NCI-H1417 (cell line): ENCODE results near the gene ID1.
"Not testable (repeated sequence)": the region's sequence is repeated elsewhere in the genome, so short reads cannot be mapped to it uniquely, and the experiment has no call there.

Source experiments
- DNase-seq, 3 experiments: peaks; one replicate each; lab custom pipeline; 2025; lab: John Stamatoyannopoulos, UW

The ID1 gene

DNA sequence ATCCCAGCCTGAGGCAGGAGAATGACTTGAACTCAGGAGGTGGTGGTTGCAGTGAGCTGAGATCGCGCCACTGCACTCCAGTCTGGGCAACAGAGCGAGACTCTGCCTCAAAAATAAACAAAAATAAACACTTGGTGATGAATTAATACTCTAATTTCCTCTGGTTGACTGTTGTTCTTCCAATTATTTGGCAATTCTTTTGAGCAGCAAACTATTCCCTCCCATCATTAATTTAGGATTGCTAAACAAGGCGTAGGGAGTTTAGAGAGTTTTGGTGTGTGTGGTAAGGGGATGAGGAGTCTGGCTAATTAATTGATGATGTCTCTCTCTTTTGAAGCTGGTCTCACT, 2.7 kb upstream of the ID1 start:
- DNase-seq = no peak

DNA sequence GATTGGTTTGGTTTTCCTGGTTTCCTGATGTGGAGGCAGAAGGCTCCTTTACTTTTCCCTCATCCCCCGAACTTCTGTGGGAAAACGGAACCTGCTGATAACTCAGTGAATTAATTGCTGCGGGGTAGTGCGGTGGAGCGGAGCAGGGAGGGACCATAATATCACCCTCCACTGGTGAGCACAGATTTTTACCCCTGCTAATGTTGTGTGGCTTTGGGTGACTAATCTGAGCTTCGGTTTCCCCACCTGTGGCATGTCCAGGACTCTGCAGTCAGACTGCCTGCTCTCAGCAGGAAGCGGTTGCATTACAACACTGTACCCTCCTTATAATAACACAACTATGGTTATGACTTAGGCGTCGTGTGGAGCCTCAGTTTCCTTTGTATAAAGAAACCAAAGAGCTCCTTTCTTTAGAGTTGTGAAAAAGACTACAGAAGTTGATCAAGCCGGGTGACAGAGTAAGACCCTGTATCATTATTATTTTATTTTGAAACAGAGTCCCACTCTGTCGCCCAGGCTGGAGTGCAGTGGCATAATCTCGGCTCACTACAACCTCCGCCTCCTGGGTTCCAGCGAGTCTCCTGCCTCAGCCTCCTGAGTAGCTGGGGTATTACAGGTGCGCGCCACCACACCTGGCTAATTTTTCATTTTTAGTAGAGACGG, 2.2 kb upstream of the ID1 start:
- peak in 2 of 3 experiments; percentile 39 to 52 for DNase-seq

DNA sequence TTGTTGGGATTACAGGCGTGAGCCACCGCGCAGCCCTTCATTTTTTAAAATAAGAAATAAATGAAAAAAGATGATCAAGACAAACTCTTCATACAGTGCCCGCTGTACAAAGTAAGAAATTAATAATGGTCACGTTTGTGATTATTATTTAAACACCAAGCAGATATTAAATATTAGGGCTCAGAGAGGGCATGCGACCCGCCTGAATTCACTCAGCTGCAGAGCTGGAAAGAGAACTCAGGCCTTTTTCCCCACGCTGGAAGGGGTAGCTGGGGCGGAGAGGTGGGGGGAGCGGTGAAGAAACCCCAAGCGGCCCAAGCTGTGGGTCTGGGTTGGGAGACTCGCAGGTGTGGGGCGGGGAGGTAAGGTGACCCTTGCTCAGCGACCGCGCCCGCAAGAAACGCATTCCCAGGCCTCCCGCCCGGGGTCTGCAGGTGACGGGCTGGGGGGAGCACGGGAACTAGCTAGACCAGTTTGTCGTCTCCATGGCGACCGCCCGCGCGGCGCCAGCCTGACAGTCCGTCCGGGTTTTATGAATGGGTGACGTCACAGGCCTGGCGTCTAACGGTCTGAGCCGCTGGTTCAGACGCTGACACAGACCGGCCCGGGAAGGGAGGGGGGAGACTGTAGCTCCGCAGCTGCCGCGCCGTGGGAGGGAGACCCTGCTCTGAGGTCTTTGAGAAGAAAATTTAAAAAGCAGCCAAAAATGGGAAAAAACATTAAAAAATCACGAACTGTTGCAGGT, 1.1 kb upstream of the ID1 start:
- DNase-seq = peak; percentile 99 to 100 (median 100)

DNA sequence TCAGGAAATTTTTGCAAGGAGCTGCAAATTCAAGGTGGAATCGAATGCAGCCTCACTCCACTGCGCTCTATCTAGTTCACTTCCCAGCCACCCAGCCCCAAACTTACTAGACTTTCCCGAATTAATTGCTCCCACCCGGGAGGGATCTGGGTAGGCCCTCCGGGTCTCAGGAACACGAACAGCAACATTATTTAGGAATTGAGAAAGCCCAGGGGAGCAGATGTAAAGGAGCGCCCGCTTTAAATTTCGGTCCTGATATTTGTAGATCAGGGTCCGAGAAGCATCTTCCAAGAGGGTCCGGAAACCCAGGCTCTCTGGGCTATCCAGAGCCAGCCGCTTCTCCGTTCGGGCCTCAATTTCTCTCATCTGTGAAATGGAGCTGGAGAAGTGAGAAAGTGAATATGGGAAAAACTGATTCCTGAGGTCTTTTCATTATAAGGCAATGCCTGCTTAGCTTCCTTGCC, 490 bp upstream of the ID1 start:
- DNase-seq = no peak

DNA sequence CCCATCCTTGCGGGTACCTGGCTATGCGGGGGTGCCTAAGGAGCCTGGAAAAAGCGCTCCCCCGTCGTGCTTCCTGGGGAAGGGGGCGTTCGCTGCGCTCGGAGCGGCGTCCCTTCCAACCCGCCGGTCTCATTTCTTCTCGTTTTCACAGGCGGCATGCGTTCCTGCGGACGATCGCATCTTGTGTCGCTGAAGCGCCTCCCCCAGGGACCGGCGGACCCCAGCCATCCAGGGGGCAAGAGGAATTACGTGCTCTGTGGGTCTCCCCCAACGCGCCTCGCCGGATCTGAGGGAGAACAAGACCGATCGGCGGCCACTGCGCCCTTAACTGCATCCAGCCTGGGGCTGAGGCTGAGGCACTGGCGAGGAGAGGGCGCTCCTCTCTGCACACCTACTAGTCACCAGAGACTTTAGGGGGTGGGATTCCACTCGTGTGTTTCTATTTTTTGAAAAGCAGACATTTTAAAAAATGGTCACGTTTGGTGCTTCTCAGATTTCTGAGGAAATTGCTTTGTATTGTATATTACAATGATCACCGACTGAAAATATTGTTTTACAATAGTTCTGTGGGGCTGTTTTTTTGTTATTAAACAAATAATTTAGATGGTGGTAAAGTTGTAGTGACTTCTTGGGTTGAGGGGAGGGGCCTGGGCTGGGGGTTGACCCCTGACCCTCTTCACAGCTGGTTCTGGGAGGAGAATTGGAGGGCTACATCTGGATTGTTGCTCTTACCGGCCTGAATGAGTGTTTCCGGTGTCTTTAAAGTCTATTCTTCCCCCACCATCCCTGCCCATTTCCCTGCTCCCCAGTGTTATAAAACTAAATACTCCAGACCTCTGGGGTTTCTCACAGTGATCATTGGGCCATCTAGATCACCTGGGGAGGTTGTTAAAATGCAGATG, 1.1 kb downstream of the ID1 start:
- peak; percentile 52 to 82 (median 74) for DNase-seq

DNA sequence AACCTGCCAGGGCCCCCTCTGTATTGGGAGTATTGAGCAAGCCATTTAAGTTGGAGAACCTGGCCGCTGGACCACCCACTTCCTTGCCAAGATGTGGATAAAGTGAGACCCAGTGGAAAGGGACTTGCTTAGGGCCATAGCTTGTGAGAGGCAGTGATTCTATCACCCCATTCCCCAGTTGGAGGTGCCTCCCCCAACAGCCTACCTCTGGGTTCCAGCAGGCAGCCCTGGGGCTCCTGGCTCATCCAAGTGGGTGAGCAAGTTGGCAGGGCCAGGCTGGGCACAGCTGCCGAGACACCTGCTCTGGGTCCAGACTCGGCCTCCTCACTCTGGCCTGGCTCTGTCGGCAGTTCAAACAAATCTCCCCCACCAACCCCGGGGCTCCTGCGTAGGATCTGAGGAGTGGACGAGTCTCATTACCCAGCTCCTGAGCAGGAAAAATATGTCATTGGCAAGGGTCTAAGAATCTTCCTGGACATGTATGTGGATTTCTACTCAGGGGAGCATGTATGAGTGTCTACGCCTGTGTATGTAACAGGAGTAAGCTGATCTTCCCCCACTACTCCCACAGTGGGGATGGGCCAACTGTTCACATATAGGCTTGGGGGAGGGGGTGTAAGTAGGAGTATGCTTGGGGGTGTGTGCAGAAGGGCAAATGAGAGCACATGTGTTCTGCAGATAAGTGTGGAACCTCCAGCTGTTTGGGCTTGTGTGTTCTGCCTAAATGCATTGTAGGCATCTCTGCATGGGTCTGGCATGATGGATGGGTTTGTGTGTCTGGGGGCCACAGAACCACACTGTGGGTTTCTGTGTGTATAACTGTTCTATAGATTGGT, 1.9 kb downstream of the ID1 start:
- DNase-seq = peak; percentile 72 to 88 (median 80)

DNA sequence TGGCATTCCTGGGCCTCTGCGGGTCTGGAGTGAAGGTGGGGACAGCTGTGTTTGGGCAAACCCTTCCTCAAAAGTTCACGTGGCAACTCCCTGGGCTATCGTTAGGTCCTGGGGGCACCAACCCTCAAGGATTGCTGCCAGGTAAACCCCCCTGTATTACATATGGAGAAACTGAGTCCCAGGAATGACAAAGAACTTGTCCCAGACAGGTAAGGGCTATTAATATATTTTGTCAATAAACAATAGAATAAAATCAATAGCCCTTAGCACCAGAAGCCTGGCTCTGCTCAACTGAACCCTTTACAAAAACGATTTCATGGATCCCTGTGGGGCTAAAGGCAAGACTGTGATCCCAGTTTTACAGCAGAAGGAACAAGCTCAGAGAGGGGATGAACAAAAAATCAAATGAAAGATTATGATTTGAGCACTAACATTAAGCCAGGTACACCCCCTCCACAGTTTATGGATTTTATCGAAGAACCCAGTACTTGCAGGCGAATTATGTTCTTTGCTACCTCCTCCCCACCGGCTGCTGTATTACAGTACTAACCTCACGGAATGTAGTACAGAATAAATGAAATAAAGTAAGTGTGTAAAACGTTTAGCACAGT, 2.7 kb downstream of the ID1 start:
- DNase-seq = peak in 1 of 3 experiments; percentile 83

DNA sequence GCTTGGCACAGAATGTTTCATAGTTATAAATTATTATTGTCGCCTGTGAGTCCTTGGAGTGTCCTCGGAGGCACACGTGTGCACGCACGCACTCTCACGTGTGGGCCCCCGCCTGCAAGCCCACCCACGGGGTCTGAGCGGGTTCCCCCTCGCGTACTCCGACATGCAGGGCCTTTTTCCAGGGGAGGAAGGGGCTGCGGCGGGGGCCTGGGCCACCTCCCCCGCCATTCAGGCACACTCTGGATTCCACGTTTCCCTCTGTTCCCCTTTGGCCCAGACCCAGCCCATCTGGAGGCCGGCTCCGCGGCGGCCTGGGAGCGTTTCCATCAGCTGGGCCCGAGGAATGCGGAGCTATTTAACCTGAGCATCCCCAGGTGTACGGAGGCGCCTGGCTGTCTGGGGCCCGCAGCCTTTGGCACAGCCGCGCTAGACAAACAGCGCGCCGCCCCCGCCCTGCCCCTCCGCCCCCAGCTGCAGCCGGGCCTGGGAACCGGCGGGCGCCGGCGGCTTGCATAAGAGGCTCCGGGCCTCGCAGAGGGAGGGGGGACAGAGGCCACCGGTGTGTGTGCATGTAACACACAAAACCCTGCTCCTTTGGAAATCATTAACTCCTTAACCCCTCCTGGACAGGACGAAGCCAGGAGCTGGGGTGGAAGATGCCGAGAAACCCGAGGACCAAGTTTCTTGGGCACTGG, 3.3 kb downstream of the ID1 start:
- peak; percentile 95 to 98 (median 98) for DNase-seq

DNA sequence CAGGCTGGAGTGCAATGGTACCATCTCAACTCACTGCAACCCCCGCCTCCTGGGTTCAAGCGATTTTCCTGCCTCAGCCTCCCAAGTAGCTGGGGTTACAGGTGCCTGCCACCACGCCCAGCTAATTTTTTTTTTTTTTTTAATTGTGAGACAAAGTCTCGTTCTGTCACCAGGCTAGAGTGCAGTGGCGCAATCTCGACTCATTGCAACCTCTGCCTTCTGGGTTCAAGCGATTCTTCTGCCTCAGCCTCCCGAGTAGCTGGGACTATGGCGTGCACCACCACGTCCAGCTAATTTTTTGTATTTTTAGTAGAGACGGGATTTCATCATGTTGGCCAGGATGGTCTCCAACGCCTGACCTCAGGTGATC, 7.2 kb downstream of the ID1 start:
- not testable (repeated sequence) for DNase-seq

DNA sequence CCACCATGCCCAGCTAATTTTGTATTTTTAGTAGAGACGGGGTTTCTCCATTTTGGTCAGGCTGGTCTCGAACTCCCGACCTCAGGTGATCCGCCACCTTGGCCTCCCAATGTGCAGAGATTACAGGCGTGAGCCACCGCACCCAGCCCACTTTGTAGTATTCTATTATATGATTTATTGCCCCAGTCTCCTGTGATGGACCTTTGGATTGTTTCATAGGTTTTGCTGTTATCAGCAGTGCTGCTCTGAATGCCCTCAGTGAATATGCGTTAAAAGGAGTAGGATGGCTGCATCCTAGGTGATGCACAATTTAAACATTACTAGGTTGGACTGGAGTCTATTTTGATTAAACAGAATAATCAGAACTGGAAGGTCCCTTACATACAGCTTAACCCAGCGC, 10.3 kb downstream of the ID1 start:
- DNase-seq = no peak

DNA sequence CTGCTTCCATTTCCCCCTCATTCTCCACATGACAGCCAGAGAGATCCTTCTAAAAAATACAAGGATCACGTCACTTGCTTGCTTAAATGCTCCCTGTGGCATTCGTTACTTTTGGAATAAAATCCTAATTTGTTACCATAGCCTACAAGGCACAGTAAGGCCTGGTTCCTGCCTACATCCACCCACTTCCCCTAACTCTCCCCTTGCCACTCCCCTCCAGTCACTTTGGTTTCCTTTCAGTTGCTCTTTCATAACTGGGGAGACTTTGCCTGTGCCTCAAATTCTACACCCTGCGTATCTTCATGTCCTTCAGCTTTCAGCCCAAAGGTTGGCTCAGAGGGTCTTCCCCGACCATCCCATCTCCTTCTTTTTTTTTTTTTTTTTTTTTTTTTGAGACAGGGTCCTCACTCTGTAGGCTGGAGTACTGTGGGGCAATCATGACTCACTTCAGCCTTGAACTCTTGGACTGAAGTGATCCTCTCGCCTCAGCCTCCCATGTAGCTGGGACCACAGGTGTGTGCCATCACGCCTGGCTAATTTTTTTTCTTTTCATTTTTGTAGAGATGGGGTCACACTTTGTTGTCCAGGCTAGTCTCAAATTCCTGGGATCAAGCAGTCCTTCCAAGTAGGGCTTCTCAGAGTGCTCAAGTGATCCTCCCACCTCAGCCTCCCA, 12.5 kb downstream of the ID1 start:
- no peak for DNase-seq

DNA sequence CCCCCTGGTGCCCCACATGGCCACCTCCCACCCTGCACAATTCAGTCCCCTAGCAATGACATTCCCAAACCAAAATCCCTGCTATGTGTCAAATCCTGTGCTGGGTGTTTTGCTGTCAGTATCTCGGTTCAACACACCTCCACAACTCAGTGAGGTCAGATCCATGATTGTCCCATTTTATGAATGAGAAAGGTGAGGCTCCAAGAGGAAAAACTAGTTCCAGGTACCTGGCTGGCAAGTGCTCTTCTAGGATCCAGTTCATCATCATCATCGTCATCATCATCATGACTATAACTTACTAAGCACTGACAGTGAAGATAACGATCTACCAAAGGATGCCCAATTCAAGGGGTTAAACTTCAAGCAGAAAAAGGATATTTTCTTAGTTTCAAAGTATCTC, 15.2 kb downstream of the ID1 start:
- no peak for DNase-seq

DNA sequence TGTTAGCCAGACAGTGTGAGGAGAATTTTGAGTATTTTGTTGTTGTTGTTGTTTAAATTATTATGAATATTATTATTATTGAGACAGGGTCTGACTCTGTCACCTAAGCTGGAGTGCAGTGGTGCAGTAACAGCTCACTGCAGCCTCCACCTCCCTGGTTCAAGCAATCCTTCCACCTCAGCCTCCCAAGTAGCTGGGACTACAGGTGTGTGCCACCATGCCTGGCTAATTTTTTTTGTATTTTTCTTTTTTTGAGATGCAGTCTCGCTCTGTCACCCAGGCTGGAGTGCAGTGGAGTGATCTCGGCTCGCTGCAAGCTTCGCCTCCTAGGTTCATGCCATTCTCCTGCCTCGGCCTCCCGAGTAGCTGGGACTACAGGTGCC, 18.0 kb downstream of the ID1 start:
- DNase-seq = not testable (repeated sequence)

DNA sequence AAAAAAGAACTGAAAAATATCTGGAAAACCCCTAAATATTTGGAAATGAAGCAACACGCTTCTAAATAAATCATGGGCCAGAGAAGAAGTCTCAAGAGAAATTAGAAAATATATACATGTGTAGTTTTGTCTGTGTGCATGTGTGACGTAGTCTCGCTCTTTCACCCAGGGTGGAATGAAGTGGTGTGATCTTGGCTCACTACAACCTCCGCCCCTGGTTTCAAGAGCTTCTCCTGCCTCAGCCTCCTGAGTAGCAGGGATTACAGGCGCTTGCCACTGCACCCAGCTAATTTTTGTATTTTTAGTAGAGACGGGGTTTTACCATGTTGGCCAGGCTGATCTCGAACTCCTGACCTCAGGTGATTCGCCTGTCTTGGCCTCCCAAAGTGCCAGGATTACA, 21.4 kb downstream of the ID1 start:
- DNase-seq = not testable (repeated sequence)

DNA sequence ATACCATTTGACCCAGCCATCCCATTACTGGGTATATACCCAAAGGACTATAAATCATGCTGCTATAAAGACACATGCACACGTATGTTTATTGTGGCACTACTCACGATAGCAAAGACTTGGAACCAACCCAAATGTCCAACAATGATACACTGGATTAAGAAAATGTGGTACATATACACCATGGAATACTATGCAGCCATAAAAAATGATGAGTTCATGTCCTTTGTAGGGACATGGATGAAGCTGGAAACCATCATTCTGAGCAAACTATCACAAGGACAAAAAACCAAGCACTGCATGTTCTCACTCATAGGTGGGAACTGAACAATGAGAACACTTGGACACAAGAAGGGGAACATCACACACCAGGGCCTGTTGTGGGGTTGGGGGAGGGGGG, 23.0 kb downstream of the ID1 start:
- not testable (repeated sequence) for DNase-seq

DNA sequence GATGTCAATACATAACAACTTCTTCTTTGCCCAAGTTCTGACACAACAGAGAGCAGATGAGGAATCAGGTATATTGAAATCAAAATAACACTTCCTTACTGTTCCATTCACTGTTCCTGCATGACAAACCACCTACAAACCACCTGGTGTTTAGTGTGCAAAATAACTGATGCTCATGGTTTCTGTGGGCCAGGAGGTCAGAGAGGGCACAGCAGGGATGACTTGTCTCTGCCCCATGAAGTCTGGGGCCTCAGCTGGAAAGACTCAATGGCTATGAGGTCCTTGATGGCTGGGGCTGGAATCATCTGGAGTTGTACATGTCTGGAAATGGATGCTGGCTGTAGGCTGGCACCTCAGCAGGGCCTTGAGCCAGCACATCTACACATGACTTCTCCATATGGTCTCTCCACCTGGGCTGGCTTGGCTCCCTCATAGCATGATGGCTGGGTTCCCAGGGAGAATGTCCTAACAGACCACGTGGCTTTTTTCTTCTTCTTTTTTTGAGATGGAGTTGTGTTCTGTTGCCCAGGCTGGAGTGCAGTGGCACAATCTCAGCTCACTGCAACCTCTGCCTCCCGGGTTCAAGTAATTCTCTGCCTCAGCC, 25.2 kb downstream of the ID1 start:
- no peak for DNase-seq

DNA sequence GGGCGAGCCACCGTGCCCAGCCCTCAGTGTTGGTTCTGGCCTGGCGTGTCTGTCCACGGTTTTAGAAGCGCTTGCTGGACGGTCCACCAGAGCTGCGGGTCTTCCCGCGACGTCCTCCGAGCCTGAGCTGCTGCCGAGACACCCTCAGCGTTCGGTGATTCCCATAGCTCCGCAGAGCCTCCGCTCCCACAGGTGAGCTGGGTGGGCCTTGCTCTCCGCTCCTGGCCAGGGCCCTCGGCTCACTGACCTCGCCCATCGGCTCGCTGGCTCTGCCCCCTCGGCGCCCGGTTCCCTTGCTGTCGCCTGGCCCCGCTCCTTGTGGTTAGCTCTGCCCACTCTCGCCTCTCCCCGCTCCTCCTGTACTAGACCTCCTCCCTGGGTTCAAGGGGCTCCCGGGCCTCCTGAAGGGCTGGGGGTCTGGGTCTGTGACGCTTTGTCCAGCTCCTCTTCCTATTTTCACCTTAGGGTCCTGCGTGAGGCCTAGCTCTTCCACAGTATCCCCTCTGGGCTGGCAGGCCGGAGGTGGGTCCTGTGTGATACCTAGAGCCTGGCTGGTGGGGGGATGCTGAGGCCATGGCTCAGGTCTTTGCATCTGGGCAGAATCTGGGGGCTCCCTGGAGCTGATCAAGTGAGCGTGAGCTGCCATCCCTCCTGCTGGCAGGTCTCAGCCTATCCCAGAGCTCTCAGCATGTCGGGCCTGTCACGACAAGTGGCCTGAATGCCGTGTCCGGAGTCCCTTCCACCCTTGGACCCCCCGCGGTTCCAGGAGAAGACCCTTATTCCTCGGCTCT, 27.7 kb downstream of the ID1 start:
- DNase-seq = no peak

DNA sequence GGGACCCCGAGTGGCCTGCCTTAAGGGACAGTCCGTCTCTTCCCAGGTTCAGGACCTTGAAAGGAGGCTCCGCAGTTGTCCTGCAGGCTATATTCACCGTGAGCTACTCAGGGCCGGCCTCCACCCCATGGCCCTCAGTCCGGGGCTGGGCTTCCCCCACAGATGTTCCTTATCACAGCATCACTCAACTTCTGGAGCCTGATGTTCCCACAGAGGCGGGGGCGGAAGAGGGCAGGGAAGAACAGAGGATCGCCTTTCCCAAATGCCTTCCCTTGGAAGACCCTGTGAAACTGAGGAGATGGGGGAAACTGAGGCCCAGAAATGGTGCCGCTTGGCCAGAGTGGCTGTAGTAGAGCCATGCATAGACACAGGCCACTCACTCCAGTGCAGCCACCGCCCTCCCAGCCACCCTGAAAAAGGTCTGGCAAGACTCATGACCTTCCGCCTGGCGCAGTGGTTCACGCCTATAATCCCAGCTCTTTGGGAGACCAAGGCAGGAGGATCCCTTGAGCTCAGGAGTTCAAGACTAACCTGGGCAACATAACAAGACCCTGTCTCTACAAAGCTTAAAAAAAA, 28.3 kb downstream of the ID1 start:
- no peak for DNase-seq

DNA sequence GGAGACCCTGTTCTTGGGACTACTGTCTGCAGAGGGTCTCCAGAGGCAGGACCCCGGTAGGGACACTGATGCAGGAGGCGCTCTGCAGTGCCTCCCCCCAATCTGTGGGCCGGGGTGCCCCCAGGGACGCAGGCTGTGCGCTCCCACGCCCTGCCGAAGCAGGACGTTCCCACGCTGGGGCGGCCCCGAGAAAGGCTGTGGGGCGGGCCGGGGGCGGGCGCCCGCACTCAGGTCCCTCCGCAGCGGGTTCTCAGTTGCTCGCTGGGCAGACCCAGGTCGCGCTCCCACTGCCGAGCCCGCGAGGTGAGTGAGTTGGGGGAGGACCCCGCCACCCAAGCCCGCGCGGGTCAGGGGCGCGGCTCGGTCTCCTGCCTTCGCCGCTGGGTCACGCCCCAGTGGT, 32.6 kb downstream of the ID1 start, which contains the start of gene COX4I2:
Gene COX4I2, plus strand, starts transcription at position 253 of the 400 bp plus-strand sequence. CDS start 1,106 bp downstream, outside the sequence.
- no peak for DNase-seq
